IMR-90 (cell line): Measurements from ENCODE around the gene RNPEPL1. TPM values are rescaled to one million over a fixed set of nuclear protein-coding genes. Genes with fewer than 3 reads are reported as not detected.

Source experiments
- ATAC-seq: fragments of 200-7000 bp; cut with Tn5 transposase; 2 replicates; pipeline ENCODE4 v1.9.1; 2020; ENCODE audit warnings: low read depth, mild to moderate bottlenecking, moderate library complexity
- BruUV-seq: library from RNA; stranded (reverse); fragments of 400-500 nt; replicated peaks from 2 replicates; lab custom pipeline; 2021; lab: Mats Ljungman, UMichigan
- CTCF ChIA-PET: fragments of 300-600 bp; formaldehyde crosslinking; extraction: SDS; loops from one replicate; lab custom pipeline; 2021; ENCODE audit warnings: antibody characterized with exemption; lab: Yijun Ruan, JAX
- POLR2A ChIA-PET: fragments of 300-600 bp; sonication (Branson Sonifier 250); formaldehyde crosslinking; loops from one replicate; lab custom pipeline; 2022; ENCODE audit warnings: antibody characterized with exemption; ENCODE audit not compliant: unreplicated experiment; lab: Charles Lee
- DNase-seq: peaks from one replicate; pipeline ENCODE4 v3.0.0; 2013
- H2AFZ ChIP-seq: replicated peaks from 2 replicates; pipeline ENCODE3; 2013; ENCODE audit warnings: low read length, mild to moderate bottlenecking; ENCODE audit not compliant: poor library complexity
- H2AK5ac ChIP-seq: 2 replicates; pipeline ENCODE4 v1.6.1; 2013; ENCODE audit warnings: low read depth, low read length, inconsistent platforms
- H2AK9ac ChIP-seq: replicated peaks from 2 replicates; pipeline ENCODE3; 2013; ENCODE audit warnings: mild to moderate bottlenecking, low read depth, low read length, moderate library complexity; ENCODE audit not compliant: poor library complexity
- H2BK120ac ChIP-seq: 2 replicates; pipeline ENCODE4 v1.6.1; 2013; ENCODE audit warnings: low read depth, low read length, inconsistent platforms
- H2BK15ac ChIP-seq: 3 replicates; pipeline ENCODE4 v1.6.1; 2013; ENCODE audit warnings: low read depth, low read length, inconsistent platforms
- H2BK20ac ChIP-seq: 2 replicates; pipeline ENCODE4 v1.6.1; 2013; ENCODE audit warnings: low read depth, mild to moderate bottlenecking, inconsistent platforms, low read length, moderate library complexity
- H2BK5ac ChIP-seq: 2 replicates; pipeline ENCODE4 v1.6.1; 2013; ENCODE audit warnings: mild to moderate bottlenecking, low read depth, low read length, inconsistent platforms; ENCODE audit not compliant: poor library complexity, severe bottlenecking
- H3K14ac ChIP-seq: replicated peaks from 2 replicates; pipeline ENCODE4 v1.6.1; 2013; ENCODE audit warnings: low read depth, low read length, inconsistent platforms
- H3K18ac ChIP-seq: 2 replicates; pipeline ENCODE4 v1.6.1; 2013; ENCODE audit warnings: low read depth, low read length, control low read depth
- H3K23ac ChIP-seq: 2 replicates; pipeline ENCODE4 v1.6.1; 2013; ENCODE audit warnings: low read depth, low read length, inconsistent platforms
- H3K27ac ChIP-seq: 2 replicates; pipeline ENCODE4 v1.5.1; 2013; ENCODE audit warnings: mild to moderate bottlenecking, control low read depth, low read length; ENCODE audit not compliant: insufficient read depth
- H3K27me3 ChIP-seq: 2 replicates; pipeline ENCODE4 v1.6.1; 2013; ENCODE audit warnings: low read length; ENCODE audit not compliant: control insufficient read depth, insufficient read depth
- H3K36me3 ChIP-seq: 2 replicates; pipeline ENCODE4 v1.6.1; 2013; ENCODE audit warnings: low read length, mixed read lengths; ENCODE audit not compliant: control insufficient read depth, insufficient read depth
- H3K4ac ChIP-seq: 2 replicates; pipeline ENCODE4 v1.6.1; 2013; ENCODE audit warnings: low read depth, low read length, inconsistent platforms
- H3K4me1 ChIP-seq: 2 replicates; pipeline ENCODE4 v1.6.1; 2013; ENCODE audit warnings: low read length, mixed read lengths; ENCODE audit not compliant: control insufficient read depth, insufficient read depth
- H3K4me2 ChIP-seq: 2 replicates; pipeline ENCODE4 v1.6.1; 2013; ENCODE audit warnings: low read depth, mild to moderate bottlenecking, control low read depth, low read length, moderate library complexity
- H3K4me3 ChIP-seq: 2 replicates; pipeline ENCODE4 v1.5.1; 2013; ENCODE audit warnings: low read depth, mild to moderate bottlenecking, control low read depth, low read length, moderate library complexity; ENCODE audit not compliant: insufficient read depth
- H3K56ac ChIP-seq: 2 replicates; pipeline ENCODE4 v1.6.1; 2013; ENCODE audit warnings: low read length, inconsistent platforms; ENCODE audit not compliant: insufficient read depth; ENCODE audit errors: extremely low read depth
- H3K79me1 ChIP-seq, 2 experiments: 2 replicates each; pipeline ENCODE4 v1.6.1; 2013; ENCODE audit warnings: low read length in 2 of 2, inconsistent platforms in 1 of 2, low read depth in 1 of 2
- H3K9ac ChIP-seq: 2 replicates; pipeline ENCODE4 v1.6.1; 2013; ENCODE audit warnings: low read depth, low read length, control low read depth
- H3K9me1 ChIP-seq: 2 replicates; pipeline ENCODE4 v1.6.1; 2013; ENCODE audit warnings: low read length, inconsistent platforms; ENCODE audit not compliant: insufficient read depth
- H3K9me3 ChIP-seq: 2 replicates; pipeline ENCODE4 v1.6.1; 2013; ENCODE audit warnings: low read length; ENCODE audit not compliant: control insufficient read depth, insufficient read depth
- H4K20me1 ChIP-seq: 2 replicates; pipeline ENCODE4 v1.6.1; 2013; ENCODE audit warnings: low read length, inconsistent platforms; ENCODE audit not compliant: insufficient read depth
- H4K5ac ChIP-seq: 2 replicates; pipeline ENCODE4 v1.6.1; 2013; ENCODE audit warnings: mild to moderate bottlenecking, low read depth, low read length, control low read depth
- H4K8ac ChIP-seq, 2 experiments: 2 replicates each; pipeline ENCODE4 v1.6.1; 2013; ENCODE audit warnings: low read depth in 2 of 2, low read length in 2 of 2, control low read depth in 1 of 2, inconsistent platforms in 1 of 2
- H4K91ac ChIP-seq: 2 replicates; pipeline ENCODE4 v1.6.1; 2013; ENCODE audit warnings: low read depth, low read length, inconsistent platforms; ENCODE audit not compliant: insufficient read depth
- CTCF ChIP-seq: conservative IDR thresholded peaks from 2 replicates; pipeline ENCODE4 v1.5.1; 2012; ENCODE audit warnings: mild to moderate bottlenecking, low read depth, low read length, improper control_type of control experiment
- SMC3 ChIP-seq: fragments of 150-350 bp; IDR thresholded peaks from 2 replicates; pipeline ENCODE4 v1.6.1; 2016; ENCODE audit warnings: low read depth, mild to moderate bottlenecking, antibody characterized with exemption, low read length, moderate library complexity
- WGBS, 2 experiments: methylation state at CpG; one replicate each; pipeline versions ENCODE4 v1.1.5 to v1.1.7; 2013; ENCODE audit warnings: missing lambda C conversion rate in 2 of 2; ENCODE audit not compliant: insufficient read length in 1 of 2; ENCODE audit errors: extremely low coverage in 2 of 2; 5-methylcytosine and 5-hydroxymethylcytosine counted together
- dilution Hi-C: fragments of 300-500 bp; cut with HindIII; formaldehyde crosslinking; loops from one replicate; pipeline ENCODE4 v1.14.3; 2018; ENCODE audit warnings: low sequenced_read_pairs; ENCODE audit not compliant: unreplicated experiment
- in situ Hi-C: fragments of 300-500 bp; cut with MboI; formaldehyde crosslinking; loops from 3 replicates; pipeline ENCODE4 v1.14.3; 2019; ENCODE audit warnings: low sequenced_read_pairs, inconsistent platforms, mixed read lengths
- intact Hi-C: fragments of 100-400 bp; cut with micrococcal nuclease; formaldehyde crosslinking; loops from 2 replicates; pipeline ENCODE4 v1.10.0; 2022
- polyA plus RNA-seq, 3 experiments: library from polyadenylated mRNA; depleted of rRNA; stranded (reverse); fragments of >200 nt; gene quantifications; 2 replicates each; pipeline ENCODE4 v1.2.3, GENCODE V29; 2012; ENCODE audit warnings: low replicate concordance in 1 of 3
- total RNA-seq: library from RNA; depleted of rRNA; stranded (reverse); fragments of >200 nt; gene quantifications from 2 replicates; pipeline ENCODE4 v1.2.3, GENCODE V29; 2012

The RNPEPL1 gene
- total and polyA plus RNA-seq, 2 of the 4 experiments (the other 2 are of a cell fraction), result 3.8 to 18.7 TPM

- H3K9ac ChIP-seq, result no peak overlapping the region
- H2AK9ac ChIP-seq, result peak overlapping the region; percentile 63
- no peaks in the 10 kb centered on the region for H3K79me1 ChIP-seq
- H2AK5ac ChIP-seq, result no peak overlapping the region
- DNase-seq, result peak; percentile 40
- no peak overlapping the region for H2BK15ac ChIP-seq
- peaks cover 4% of the 10 kb centered on the region for H3K9me3 ChIP-seq
- no peak overlapping the region for H2BK5ac ChIP-seq
- H3K9me1 ChIP-seq, result no peaks in the 10 kb centered on the region; the same call in 1 of the 2 replicates
- intact Hi-C loops (no loop called here), dilution Hi-C loops (no loop called here), in situ Hi-C loops (loop anchor here (5.0 kb wide), 1 partner anchor 188 kb away; no protein-coding TSS in a partner anchor)
- no peaks in the 10 kb centered on the region for H3K27me3 ChIP-seq
- H3K56ac ChIP-seq, result no peak overlapping the region
- ChIA-PET POLR2A (no interaction called here), CTCF (no interaction called here)
- peak; percentile 74 for ATAC-seq
- no peak overlapping the region for H3K4ac ChIP-seq
- no peak overlapping the region for H3K18ac ChIP-seq
- H3K4me3 ChIP-seq, result no peak overlapping the region
- BruUV-seq, result no TSS peak
- WGBS, 2 experiments, result no CpG with 5 or more reads among the region's 25 CpGs
- no peak overlapping the region for H4K91ac ChIP-seq
- no peaks in the 10 kb centered on the region for H3K4me1 ChIP-seq
- H4K20me1 ChIP-seq, result no peaks in the 10 kb centered on the region
- H3K4me2 ChIP-seq, result peak overlapping the region; percentile 53; the same call in 1 of the 2 replicates
- no peak overlapping the region for H3K27ac ChIP-seq
- no peak overlapping the region for H4K8ac ChIP-seq
- peaks cover 9% of the 10 kb centered on the region; the same call in 1 of the 2 replicates for H3K36me3 ChIP-seq
- H2AFZ ChIP-seq, result peak overlapping the region; percentile 82
- H2BK120ac ChIP-seq, result no peak overlapping the region
- no peak overlapping the region for H4K5ac ChIP-seq
- no peak overlapping the region for H2BK20ac ChIP-seq
- TF ChIP-seq CTCF (no peak), SMC3 (no peak)
- no peak overlapping the region for H3K23ac ChIP-seq
- H3K14ac ChIP-seq, result no peak overlapping the region
Measured at GRCh38 chr2:240519396-240520129, 48.7 kb upstream of the RNPEPL1 start.
